IMR-90 (cell line): Measurements from ENCODE around the gene THEMIS2.

Experiments used
- CHD1 ChIP-seq: IDR thresholded peaks from 2 replicates; pipeline ENCODE4 v1.6.1; 2012; ENCODE audit warnings: low read depth, low read length, improper control_type of control experiment
- POLR2A ChIP-seq: IDR thresholded peaks from 2 replicates; pipeline ENCODE4 v1.6.1; 2012; ENCODE audit warnings: mild to moderate bottlenecking, low read depth, low read length
- RAD21 ChIP-seq: IDR thresholded peaks from 2 replicates; pipeline ENCODE4 v1.6.1; 2012; ENCODE audit warnings: low read length, improper control_type of control experiment
- RFX5 ChIP-seq: IDR thresholded peaks from 2 replicates; pipeline ENCODE4 v1.8.0; 2012; ENCODE audit warnings: low read depth, mild to moderate bottlenecking, low read length, moderate library complexity
- SMC3 ChIP-seq: fragments of 150-350 bp; IDR thresholded peaks from 2 replicates; pipeline ENCODE4 v1.6.1; 2016; ENCODE audit warnings: low read depth, mild to moderate bottlenecking, antibody characterized with exemption, low read length, moderate library complexity
- TF ChIP-seq, protein P1 (sequence below): conservative IDR thresholded peaks from 2 replicates; pipeline ENCODE4 v1.5.1; 2012; ENCODE audit warnings: mild to moderate bottlenecking, low read depth, low read length, improper control_type of control experiment
- TF ChIP-seq, protein P2 (sequence below): fragments of 150-350 bp; IDR thresholded peaks from 2 replicates; pipeline ENCODE4 v1.6.1; 2017; ENCODE audit warnings: mild to moderate bottlenecking, antibody characterized with exemption, low read length, low read depth

DNA sequence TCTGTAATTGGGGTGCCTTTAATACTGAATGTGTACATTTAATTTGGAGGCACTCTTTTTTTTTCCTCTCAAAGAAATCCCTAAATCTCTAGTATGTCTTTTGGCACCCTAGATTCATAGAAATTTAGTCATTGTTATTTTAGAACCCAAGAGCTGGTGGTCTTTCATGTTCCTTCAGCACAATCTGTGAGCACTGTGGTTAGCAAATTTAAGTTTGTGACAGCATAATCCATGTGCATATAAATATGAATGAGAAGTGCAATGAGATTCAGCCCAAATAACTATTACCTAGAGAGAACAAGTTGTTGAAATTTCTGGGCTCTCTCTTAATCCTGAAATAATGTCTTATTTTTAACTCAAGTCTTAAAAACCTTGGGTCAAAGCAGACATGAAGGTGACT, 37.3 kb upstream of the THEMIS2 start:
- TF ChIP-seq, protein P1, sequence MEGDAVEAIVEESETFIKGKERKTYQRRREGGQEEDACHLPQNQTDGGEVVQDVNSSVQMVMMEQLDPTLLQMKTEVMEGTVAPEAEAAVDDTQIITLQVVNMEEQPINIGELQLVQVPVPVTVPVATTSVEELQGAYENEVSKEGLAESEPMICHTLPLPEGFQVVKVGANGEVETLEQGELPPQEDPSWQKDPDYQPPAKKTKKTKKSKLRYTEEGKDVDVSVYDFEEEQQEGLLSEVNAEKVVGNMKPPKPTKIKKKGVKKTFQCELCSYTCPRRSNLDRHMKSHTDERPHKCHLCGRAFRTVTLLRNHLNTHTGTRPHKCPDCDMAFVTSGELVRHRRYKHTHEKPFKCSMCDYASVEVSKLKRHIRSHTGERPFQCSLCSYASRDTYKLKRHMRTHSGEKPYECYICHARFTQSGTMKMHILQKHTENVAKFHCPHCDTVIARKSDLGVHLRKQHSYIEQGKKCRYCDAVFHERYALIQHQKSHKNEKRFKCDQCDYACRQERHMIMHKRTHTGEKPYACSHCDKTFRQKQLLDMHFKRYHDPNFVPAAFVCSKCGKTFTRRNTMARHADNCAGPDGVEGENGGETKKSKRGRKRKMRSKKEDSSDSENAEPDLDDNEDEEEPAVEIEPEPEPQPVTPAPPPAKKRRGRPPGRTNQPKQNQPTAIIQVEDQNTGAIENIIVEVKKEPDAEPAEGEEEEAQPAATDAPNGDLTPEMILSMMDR = no peak
- TF ChIP-seq POLR2A (no peak), SMC3 (no peak), RAD21 (no peak), RFX5 (no peak), CHD1 (no peak)
- TF ChIP-seq, protein P2, sequence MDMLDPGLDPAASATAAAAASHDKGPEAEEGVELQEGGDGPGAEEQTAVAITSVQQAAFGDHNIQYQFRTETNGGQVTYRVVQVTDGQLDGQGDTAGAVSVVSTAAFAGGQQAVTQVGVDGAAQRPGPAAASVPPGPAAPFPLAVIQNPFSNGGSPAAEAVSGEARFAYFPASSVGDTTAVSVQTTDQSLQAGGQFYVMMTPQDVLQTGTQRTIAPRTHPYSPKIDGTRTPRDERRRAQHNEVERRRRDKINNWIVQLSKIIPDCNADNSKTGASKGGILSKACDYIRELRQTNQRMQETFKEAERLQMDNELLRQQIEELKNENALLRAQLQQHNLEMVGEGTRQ = no peak
